Ovary (tissue), 9 donors: Measurements from ENCODE around the gene MEF2D. TPM values are rescaled to one million over a fixed set of nuclear protein-coding genes. Genes with fewer than 3 reads are reported as not detected.

Experiments
- DNase-seq, 5 donors: peaks; one replicate each; pipeline ENCODE4 v3.0.0-alpha.2; 2019 to 2020
- H3K27ac ChIP-seq, 2 donors: fragments of 200-600 bp; one replicate each; pipeline versions ENCODE4 v1.5.1 to v1.8.0; 2019 to 2022
- H3K27me3 ChIP-seq: fragments of 200-600 bp; one replicate; pipeline ENCODE4 v1.8.0; 2022
- H3K36me3 ChIP-seq: fragments of 200-600 bp; sonication (generic); one replicate; pipeline ENCODE4 v1.5.1; 2019
- H3K4me1 ChIP-seq: one replicate; pipeline ENCODE4 v1.8.1; 2013; ENCODE audit warnings: mild to moderate bottlenecking, moderate library complexity; ENCODE audit not compliant: insufficient read depth
- H3K4me3 ChIP-seq: fragments of 200-600 bp; sonication (generic); one replicate; pipeline ENCODE4 v1.5.1; 2017
- H3K9me3 ChIP-seq, 2 donors: fragments of 200-600 bp in 1 of 2; sonication (generic) in 1 of 2; one replicate each; pipeline versions ENCODE4 v1.5.1 to v1.8.1; 2013 to 2019; ENCODE audit warnings: mild to moderate bottlenecking in 1 of 2, moderate library complexity in 1 of 2
- EP300 ChIP-seq: sonication (generic); formaldehyde crosslinking; IDR thresholded peaks from one replicate; pipeline ENCODE4 v1.6.1; 2017; ENCODE audit warnings: antibody characterized with exemption
- POLR2A ChIP-seq: fragments of 450-650 bp; IDR thresholded peaks from one replicate; pipeline ENCODE4 v1.6.1; 2017; ENCODE audit warnings: antibody characterized with exemption, mild to moderate bottlenecking, moderate library complexity
- WGBS, 3 donors: extraction: QIAGEN DNeasy Blood & Tissue Kit in 1 of 3; methylation state at CpG; one replicate each; pipeline versions ENCODE4 v1.1.5 to v1.1.7; 2013 to 2017; 5-methylcytosine and 5-hydroxymethylcytosine counted together
- intact Hi-C, 4 donors: fragments of 100-400 bp; cut with DNase I; formaldehyde crosslinking; loops; one replicate each; pipeline versions ENCODE4 v1.11.0 to v1.15.1; 2022 to 2023
- polyA plus RNA-seq, 2 donors: library from polyadenylated mRNA; stranded (reverse); fragments of 200-250 nt in 1 of 2; fragments of 350-450 nt in 1 of 2; fragmentation: Illumina TruSeq in 1 of 2; extraction: RNeasy Lipid Tissue Mini Kit (QIAGEN cat#74804) in 1 of 2; gene quantifications; one replicate each; pipeline ENCODE4 v1.2.3, GENCODE V29; 2013 to 2014
- total RNA-seq, 7 donors: library from RNA; depleted of rRNA in 2 of 7; stranded (reverse); fragments of >200 nt in 2 of 7; fragmentation: NEBNext Ultra II Directional in 3 of 7; extraction: Animal tissue kit (Norgen Biotek cat#: 25700) in 3 of 7; gene quantifications; one replicate each; pipeline versions ENCODE4 v1.1.0 to v1.2.4, GENCODE V29; 2016 to 2023
- TF ChIP-seq, protein P1 (sequence below), 3 donors: fragments of 450-650 bp in 2 of 3; fragments of 200-600 bp in 1 of 3; IDR thresholded peaks; one replicate each; pipeline versions ENCODE4 v1.5.1 to v1.8.0; 2016 to 2022; ENCODE audit warnings: antibody characterized with exemption in 3 of 3, mild to moderate bottlenecking in 1 of 3
- donor health status: DM: no; HTN: no; CAD: no; lungs with moderate emphysema.
- donor health status: DM: no; HTN: no; CAD: no.
- donor health status: Bipolar disorder and iron deficiency.
- donor health status: DM: yes; HTN: yes; CAD: no.
- donor health status: DM: no; HTN: no; CAD: no.
- donor health status: DM: yes; HTN: yes; CAD: no.

MEF2D gene
- total and polyA plus RNA-seq, 9 donors, result 30.0 to 96.6 (median 57.6) TPM

- DNase-seq, result no peak
- Histone ChIP-seq H3K27ac (no peak overlapping the region), H3K27me3 (no peaks in the 10 kb centered on the region), H3K4me3 (no peak overlapping the region), H3K9me3 (no peaks in the 10 kb centered on the region), H3K36me3 (no peaks in the 10 kb centered on the region), H3K4me1 (no peaks in the 10 kb centered on the region)
- WGBS, 3 donors, result 12 to 19% (median 15%) methylated on average over 1 of the region's 1 CpG
- intact Hi-C loops, result loop anchor here in 3 of 4 donors (2.0 to 10.0 kb wide), 5 partner anchors 57 to 153 kb away; no protein-coding TSS in a partner anchor
- TF ChIP-seq EP300 (no peak), POLR2A (no peak)
- TF ChIP-seq, protein P1, sequence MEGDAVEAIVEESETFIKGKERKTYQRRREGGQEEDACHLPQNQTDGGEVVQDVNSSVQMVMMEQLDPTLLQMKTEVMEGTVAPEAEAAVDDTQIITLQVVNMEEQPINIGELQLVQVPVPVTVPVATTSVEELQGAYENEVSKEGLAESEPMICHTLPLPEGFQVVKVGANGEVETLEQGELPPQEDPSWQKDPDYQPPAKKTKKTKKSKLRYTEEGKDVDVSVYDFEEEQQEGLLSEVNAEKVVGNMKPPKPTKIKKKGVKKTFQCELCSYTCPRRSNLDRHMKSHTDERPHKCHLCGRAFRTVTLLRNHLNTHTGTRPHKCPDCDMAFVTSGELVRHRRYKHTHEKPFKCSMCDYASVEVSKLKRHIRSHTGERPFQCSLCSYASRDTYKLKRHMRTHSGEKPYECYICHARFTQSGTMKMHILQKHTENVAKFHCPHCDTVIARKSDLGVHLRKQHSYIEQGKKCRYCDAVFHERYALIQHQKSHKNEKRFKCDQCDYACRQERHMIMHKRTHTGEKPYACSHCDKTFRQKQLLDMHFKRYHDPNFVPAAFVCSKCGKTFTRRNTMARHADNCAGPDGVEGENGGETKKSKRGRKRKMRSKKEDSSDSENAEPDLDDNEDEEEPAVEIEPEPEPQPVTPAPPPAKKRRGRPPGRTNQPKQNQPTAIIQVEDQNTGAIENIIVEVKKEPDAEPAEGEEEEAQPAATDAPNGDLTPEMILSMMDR (IDR thresholded peaks at IDR 0.05), result no peak
These were observed 56.1 kb downstream of the MEF2D start for GRCh38 chr1:156444407-156445001.

DNA sequence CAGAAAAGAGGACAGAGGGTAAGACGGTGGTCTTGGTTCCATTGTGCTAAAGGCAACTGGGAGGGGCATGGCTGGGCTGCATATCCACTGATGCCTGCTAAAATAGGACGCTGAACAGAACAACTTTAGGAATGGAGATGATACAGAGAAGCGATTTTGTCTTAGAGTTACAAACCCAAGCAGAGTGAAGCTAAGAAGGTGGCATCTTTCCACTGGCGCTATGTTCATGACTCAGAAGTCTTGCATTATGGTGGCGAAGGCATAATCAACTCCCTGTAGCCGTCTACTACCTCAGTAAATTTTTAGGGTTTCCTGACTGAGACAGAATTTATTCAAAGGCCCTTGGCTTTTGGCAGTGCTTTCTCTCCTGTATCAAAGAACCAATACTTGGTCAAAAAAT, 57.3 kb downstream of the MEF2D start:
- H3K27me3 ChIP-seq, result no peaks in the 10 kb centered on the region
- no peak overlapping the region for H3K27ac ChIP-seq
- TF ChIP-seq POLR2A, result no peak
- TF ChIP-seq, protein P1 (IDR thresholded peaks at IDR 0.05), result no peak
- no peak for TF ChIP-seq EP300
- intact Hi-C loops, result loop anchor here in 1 of 4 donors (10.0 kb wide), 1 partner anchor 58 kb away; no protein-coding TSS in a partner anchor
- 52 to 60% (median 58%) methylated on average over 6 of the region's 6 CpGs for WGBS, 3 donors
- no peaks in the 10 kb centered on the region for H3K9me3 ChIP-seq
- no peak for DNase-seq
- no peaks in the 10 kb centered on the region for H3K36me3 ChIP-seq
- no peak overlapping the region for H3K4me3 ChIP-seq
- no peaks in the 10 kb centered on the region for H3K4me1 ChIP-seq

- H3K27ac ChIP-seq, result no peak overlapping the region
- H3K4me3 ChIP-seq, result no peak overlapping the region
- H3K27me3 ChIP-seq, result no peaks in the 10 kb centered on the region
- 13 to 22% (median 13%) methylated on average over 9 of the region's 9 CpGs for WGBS, 3 donors
- no peaks in the 10 kb centered on the region for H3K9me3 ChIP-seq
- peaks cover 4% of the 10 kb centered on the region for H3K4me1 ChIP-seq
- intact Hi-C loops, result loop anchor here in 1 of 4 donors (10.0 kb wide), 1 partner anchor 56 kb away; no protein-coding TSS in a partner anchor
- no peaks in the 10 kb centered on the region for H3K36me3 ChIP-seq
- TF ChIP-seq, protein P1 (IDR thresholded peaks at IDR 0.05), result no peak
- TF ChIP-seq EP300, result no peak
- no peak for TF ChIP-seq POLR2A
- DNase-seq, result no peak
These were observed 59.7 kb downstream of the MEF2D start for GRCh38 chr1:156440654-156441437.

DNA sequence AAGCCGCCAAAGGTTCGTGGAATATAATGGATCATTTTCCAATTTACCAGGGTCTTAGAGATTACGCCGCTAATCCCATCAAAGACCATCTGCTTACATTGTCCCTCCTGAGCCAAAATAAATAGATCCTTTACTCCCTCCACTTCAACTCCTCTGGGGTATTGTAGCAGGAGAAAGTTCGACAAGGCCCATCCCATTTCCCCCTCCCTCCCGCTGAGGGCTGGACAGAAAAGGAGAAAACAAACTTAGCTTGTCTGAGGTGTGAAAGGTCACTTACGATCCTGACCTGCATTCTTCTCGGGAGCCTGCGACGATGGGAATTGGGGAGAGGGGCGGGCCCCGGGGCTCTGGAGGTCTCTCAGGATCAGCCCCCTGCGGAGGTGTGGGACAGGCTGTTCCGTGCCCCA, 60.8 kb downstream of the MEF2D start:
- H3K36me3 ChIP-seq, result no peaks in the 10 kb centered on the region

More for the DNA sequence above, 60.8 kb downstream of the MEF2D start:
- no peak for TF ChIP-seq EP300
- WGBS, 3 donors, result 7 to 11% (median 9%) methylated on average over 14 of the region's 14 CpGs
- H3K27me3 ChIP-seq, result no peaks in the 10 kb centered on the region
- H3K4me3 ChIP-seq, result no peak overlapping the region
- no peak overlapping the region for H3K27ac ChIP-seq
- intact Hi-C loops, result loop anchor here in 1 of 4 donors (10.0 kb wide), 1 partner anchor 55 kb away; no protein-coding TSS in a partner anchor
- no peak for DNase-seq
- H3K9me3 ChIP-seq, result no peaks in the 10 kb centered on the region
- peaks cover 4% of the 10 kb centered on the region for H3K4me1 ChIP-seq
